Dermis microvascular lymphatic vessel endothelial cell (primary cell): Measurements from ENCODE around the gene TSPAN9. TPM values are rescaled to one million over a fixed set of nuclear protein-coding genes. Genes with fewer than 3 reads are reported as not detected.

Source experiments
- DNase-seq, 2 donors: peaks; one replicate each; pipeline versions ENCODE4 v3.0.0 to v3.0.0-alpha.2; 2010; ENCODE audit warnings: low read depth in 2 of 2
- total RNA-seq: library from RNA; depleted of rRNA; stranded (reverse); fragments of >200 nt; gene quantifications from 2 replicates; pipeline ENCODE4 v1.2.1, GENCODE V29; 2014

TSPAN9 gene
- total RNA-seq, 1 donor from 2014 or later = 68.3 TPM

GRCh38 chr12:3122841-3123678 lies 45.9 kb downstream of the TSPAN9 start:
- DNase-seq = peak; percentile 98 to 99

- DNase-seq = peak in 1 of 2 donors; percentile 43
Observed at GRCh38 chr12:3123729-3124128, 46.5 kb downstream of the TSPAN9 start.

- DNase-seq = no peak
Observed at GRCh38 chr12:3124917-3125316, 47.7 kb downstream of the TSPAN9 start.

- no peak for DNase-seq
Observed at GRCh38 chr12:3125674-3126073, 48.5 kb downstream of the TSPAN9 start.

- DNase-seq = peak in 1 of 2 donors; percentile 32
Observed at GRCh38 chr12:3127832-3128231, 50.7 kb downstream of the TSPAN9 start.

- no peak for DNase-seq
Observed at GRCh38 chr12:3128498-3129293, 51.5 kb downstream of the TSPAN9 start.

GRCh38 chr12:3129301-3130056 lies 52.3 kb downstream of the TSPAN9 start:
- peak in 1 of 2 donors; percentile 44 for DNase-seq

GRCh38 chr12:3130057-3130830 lies 53.1 kb downstream of the TSPAN9 start:
- DNase-seq = peak in 1 of 2 donors; percentile 41

GRCh38 chr12:3131129-3131528 lies 54.0 kb downstream of the TSPAN9 start:
- DNase-seq = no peak

GRCh38 chr12:3132636-3133404 lies 55.6 kb downstream of the TSPAN9 start:
- peak in 1 of 2 donors; percentile 65 for DNase-seq

- DNase-seq = no peak
Observed at GRCh38 chr12:3133405-3133783, 56.2 kb downstream of the TSPAN9 start.

- no peak for DNase-seq
Observed at GRCh38 chr12:3134126-3134525, 56.9 kb downstream of the TSPAN9 start.

- DNase-seq = no peak
Observed at GRCh38 chr12:3134526-3135135, 57.5 kb downstream of the TSPAN9 start.

GRCh38 chr12:3135522-3136461 lies 58.6 kb downstream of the TSPAN9 start:
- DNase-seq = peak; percentile 73 to 85

GRCh38 chr12:3136641-3137267 lies 59.6 kb downstream of the TSPAN9 start:
- DNase-seq = no peak

- DNase-seq = peak; percentile 76 to 77
Observed at GRCh38 chr12:3137268-3137781, 60.1 kb downstream of the TSPAN9 start.

- no peak for DNase-seq
Observed at GRCh38 chr12:3137814-3138445, 60.8 kb downstream of the TSPAN9 start.
